ENCODE data around the gene PHF21A.

DNA sequence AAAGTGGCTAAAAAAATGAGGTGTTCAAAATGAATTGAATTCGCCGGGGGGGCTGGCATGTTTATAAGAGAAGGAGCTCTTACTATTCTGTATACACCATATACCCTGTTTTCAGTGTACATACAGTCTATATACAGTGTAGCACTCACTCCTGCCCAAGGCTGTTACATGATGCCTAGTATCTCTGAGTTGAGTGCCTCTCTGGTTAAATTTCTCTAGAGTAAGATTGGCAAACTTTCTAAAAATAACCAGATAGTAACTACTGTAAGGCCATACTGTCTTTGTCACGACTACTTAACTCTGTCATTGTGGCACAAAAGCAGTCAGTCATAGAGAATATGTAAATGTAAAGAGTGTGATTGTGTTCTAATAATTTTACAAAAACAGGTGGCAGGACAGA lies 58.1 kb downstream of the PHF21A start:
- no peak for TF ChIP-seq CTCF (conservative IDR thresholded peaks at IDR 0.05; ENCODE audit: low read depth, low read length)
- no peak for TF ChIP-seq EZH2phosphoT487 (IDR thresholded peaks at IDR 0.05; ENCODE audit: borderline replicate concordance, low read length)
